ENCODE results near the gene PDK1. TPM values are rescaled to one million over a fixed set of nuclear protein-coding genes. Genes with fewer than 3 reads are reported as not detected.
A peak's percentile ranks its signal among the peaks of the same experiment; 100 is the strongest.

The PDK1 gene
- polyA plus RNA-seq, 2 of the 4 experiments (the other 2 are of a cell fraction) = 1.2 to 12.9 TPM

DNA sequence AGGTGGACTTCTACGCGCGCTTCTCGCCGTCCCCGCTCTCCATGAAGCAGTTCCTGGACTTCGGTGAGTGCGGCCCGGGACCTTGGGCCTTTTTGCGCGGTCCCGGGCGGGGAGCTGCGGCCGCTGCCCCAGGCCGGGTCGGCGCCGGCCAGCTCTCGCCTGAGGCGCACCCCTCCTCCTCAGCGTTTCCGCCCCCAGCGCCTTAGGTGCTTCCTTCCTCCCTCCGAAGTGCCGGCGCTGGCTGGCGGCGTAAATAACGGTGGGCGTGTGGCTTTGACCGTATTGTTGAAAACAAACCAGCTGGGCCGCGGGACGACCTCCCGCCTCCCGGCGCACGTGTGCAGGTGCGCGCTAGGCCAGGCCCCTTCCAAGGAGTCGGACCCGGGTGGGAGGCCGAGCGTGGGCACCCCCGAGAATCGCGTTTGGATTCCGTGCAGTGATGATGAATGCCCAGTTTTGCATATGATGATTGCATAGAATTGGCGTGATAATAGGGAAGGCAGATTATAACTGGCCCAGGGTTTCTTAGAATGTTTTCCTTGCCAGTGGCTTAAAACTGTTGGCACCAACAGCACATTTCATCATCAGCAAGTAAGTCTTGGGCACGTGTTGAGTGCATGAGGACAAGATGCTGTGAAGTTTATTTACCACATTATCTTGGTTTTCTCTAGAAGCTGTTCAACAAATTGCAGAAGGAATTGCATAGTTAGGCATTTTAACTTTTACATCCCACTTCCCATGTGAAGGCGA, 569 bp downstream of the PDK1 start:
- H3K27ac ChIP-seq = peak overlapping the region; percentile 78 to 87
- ChIA-PET POLR2A (interaction anchor here (1.0 to 1.4 kb wide), 2 partner anchors 10 to 154 kb away, joined by 3 to 5 read pairs; no protein-coding TSS in a partner anchor), CTCF (interaction anchor here (0.9 to 1.5 kb wide), 3 partner anchors 16 to 154 kb away, joined by 3 to 4 read pairs (median 3); no protein-coding TSS in a partner anchor)
- peaks cover 15% of the 10 kb centered on the region for H3K4me1 ChIP-seq
- FAIRE-seq (no peak), ATAC-seq (peak; percentile 72 to 73), DNase-seq (ENCODE audit: low read depth in 1 of 2, low spot score in 1 of 2) (peak; percentile 13 to 49)
- 5% methylated on average over 24 of the region's 52 CpGs for WGBS (ENCODE audit: missing lambda C conversion rate)
- no peaks in the 10 kb centered on the region for H3K9me3 ChIP-seq
- H3K4me2 ChIP-seq = peak overlapping the region; percentile 81
- TF ChIP-seq MAFK (IDR thresholded peaks at IDR 0.05; ENCODE audit: partially characterized antibody) (no peak), NR3C1 (IDR thresholded peaks at IDR 0.05) (no peak), E2F6 (IDR thresholded peaks at IDR 0.05; ENCODE audit: borderline replicate concordance, low read depth) (peak; percentile 42; the same call in 1 of the 2 replicates), BHLHE40 (IDR thresholded peaks at IDR 0.05; ENCODE audit: low read depth, low read length) (0 out of 2 replicates have a peak, but pooled peaks have one; percentile 16), GATA3 (IDR thresholded peaks at IDR 0.05; ENCODE audit: borderline replicate concordance) (no peak), POLR2AphosphoS2 (conservative IDR thresholded peaks at IDR 0.05; ENCODE audit: low read length) (no peak), SREBF2 (IDR thresholded peaks at IDR 0.05) (no peak), KDM1A (IDR thresholded peaks at IDR 0.05; ENCODE audit: low read depth) (no peak), USF2 (IDR thresholded peaks at IDR 0.05) (peak; percentile 29; the same call in 1 of the 2 replicates), REST (IDR thresholded peaks at IDR 0.05) (0 out of 2 replicates have a peak, but pooled peaks have one; percentile 22), PHF8 (IDR thresholded peaks at IDR 0.05; ENCODE audit: borderline replicate concordance, low read depth) (peak; percentile 82), TFCP2L1 (CRISPR knock-in tag; IDR thresholded peaks at IDR 0.05) (no peak), ZNF302 (CRISPR knock-in tag; IDR thresholded peaks at IDR 0.05) (no peak), MYC (IDR thresholded peaks at IDR 0.05; ENCODE audit: borderline replicate concordance, low read length) (peak; percentile 48; the same call in 1 of the 2 replicates), EP300 (IDR thresholded peaks at IDR 0.05) (no peak)
- TF ChIP-seq, protein P1, sequence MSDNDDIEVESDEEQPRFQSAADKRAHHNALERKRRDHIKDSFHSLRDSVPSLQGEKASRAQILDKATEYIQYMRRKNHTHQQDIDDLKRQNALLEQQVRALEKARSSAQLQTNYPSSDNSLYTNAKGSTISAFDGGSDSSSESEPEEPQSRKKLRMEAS (IDR thresholded peaks at IDR 0.05) = peak; percentile 84
- peak overlapping the region; percentile 91 for H3K4me3 ChIP-seq

DNA sequence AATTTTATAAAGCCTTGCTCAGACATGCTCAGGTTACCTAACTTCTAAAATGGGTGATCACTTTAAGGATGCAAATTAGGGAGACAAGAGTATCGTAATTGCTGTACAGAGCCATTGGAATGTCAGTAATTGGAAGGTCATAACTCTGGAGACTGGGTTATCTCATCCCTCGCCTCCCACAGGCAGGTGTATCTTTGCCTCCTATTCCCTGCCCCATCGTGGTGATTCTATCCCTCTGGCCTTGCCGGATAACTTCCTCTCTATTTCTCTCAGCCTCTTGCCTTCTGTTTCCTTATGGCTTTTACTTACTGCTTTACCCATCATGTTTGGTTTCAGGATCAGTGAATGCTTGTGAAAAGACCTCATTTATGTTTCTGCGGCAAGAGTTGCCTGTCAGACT, 2.5 kb downstream of the PDK1 start:
- FAIRE-seq (no peak), ATAC-seq (no peak), DNase-seq (ENCODE audit: low read depth in 1 of 2, low spot score in 1 of 2) (no peak)
- no peak overlapping the region for H3K4me2 ChIP-seq
- POLR2A ChIA-PET = no interaction called here
- 88% methylated on average over 5 of the region's 5 CpGs for WGBS (ENCODE audit: missing lambda C conversion rate)
- CTCF ChIA-PET = interaction anchor here (1.4 kb wide), 1 partner anchor 152 kb away, joined by 3 read pairs; no protein-coding TSS in a partner anchor
- H3K27ac ChIP-seq = no peak overlapping the region
- H3K4me3 ChIP-seq = no peak overlapping the region
- no peaks in the 10 kb centered on the region for H3K9me3 ChIP-seq
- peaks cover 15% of the 10 kb centered on the region for H3K4me1 ChIP-seq
- TF ChIP-seq KDM1A (IDR thresholded peaks at IDR 0.05; ENCODE audit: low read depth) (no peak), NR3C1 (IDR thresholded peaks at IDR 0.05) (no peak), MAZ (IDR thresholded peaks at IDR 0.05; ENCODE audit: borderline replicate concordance, low read depth, low read length) (no peak), ATOH8 (CRISPR knock-in tag; IDR thresholded peaks at IDR 0.05; ENCODE audit: low read depth) (no peak), JUNB (IDR thresholded peaks at IDR 0.05) (no peak), NPAS2 (CRISPR knock-in tag; IDR thresholded peaks at IDR 0.05; ENCODE audit: borderline replicate concordance) (no peak), HEYL (CRISPR knock-in tag; IDR thresholded peaks at IDR 0.05) (no peak), RNF2 (IDR thresholded peaks at IDR 0.05; ENCODE audit: borderline replicate concordance, low read depth) (no peak), SREBF2 (IDR thresholded peaks at IDR 0.05) (no peak), ZSCAN20 (CRISPR knock-in tag; IDR thresholded peaks at IDR 0.05) (no peak)
- TF ChIP-seq, protein P2, sequence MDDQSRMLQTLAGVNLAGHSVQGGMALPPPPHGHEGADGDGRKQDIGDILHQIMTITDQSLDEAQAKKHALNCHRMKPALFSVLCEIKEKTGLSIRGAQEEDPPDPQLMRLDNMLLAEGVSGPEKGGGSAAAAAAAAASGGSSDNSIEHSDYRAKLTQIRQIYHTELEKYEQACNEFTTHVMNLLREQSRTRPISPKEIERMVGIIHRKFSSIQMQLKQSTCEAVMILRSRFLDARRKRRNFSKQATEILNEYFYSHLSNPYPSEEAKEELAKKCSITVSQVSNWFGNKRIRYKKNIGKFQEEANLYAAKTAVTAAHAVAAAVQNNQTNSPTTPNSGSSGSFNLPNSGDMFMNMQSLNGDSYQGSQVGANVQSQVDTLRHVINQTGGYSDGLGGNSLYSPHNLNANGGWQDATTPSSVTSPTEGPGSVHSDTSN (IDR thresholded peaks at IDR 0.05) = no peak
- TF ChIP-seq, protein P1 (IDR thresholded peaks at IDR 0.05) = no peak
- TF ChIP-seq, protein P3, sequence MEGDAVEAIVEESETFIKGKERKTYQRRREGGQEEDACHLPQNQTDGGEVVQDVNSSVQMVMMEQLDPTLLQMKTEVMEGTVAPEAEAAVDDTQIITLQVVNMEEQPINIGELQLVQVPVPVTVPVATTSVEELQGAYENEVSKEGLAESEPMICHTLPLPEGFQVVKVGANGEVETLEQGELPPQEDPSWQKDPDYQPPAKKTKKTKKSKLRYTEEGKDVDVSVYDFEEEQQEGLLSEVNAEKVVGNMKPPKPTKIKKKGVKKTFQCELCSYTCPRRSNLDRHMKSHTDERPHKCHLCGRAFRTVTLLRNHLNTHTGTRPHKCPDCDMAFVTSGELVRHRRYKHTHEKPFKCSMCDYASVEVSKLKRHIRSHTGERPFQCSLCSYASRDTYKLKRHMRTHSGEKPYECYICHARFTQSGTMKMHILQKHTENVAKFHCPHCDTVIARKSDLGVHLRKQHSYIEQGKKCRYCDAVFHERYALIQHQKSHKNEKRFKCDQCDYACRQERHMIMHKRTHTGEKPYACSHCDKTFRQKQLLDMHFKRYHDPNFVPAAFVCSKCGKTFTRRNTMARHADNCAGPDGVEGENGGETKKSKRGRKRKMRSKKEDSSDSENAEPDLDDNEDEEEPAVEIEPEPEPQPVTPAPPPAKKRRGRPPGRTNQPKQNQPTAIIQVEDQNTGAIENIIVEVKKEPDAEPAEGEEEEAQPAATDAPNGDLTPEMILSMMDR (IDR thresholded peaks at IDR 0.05) = no peak

Data from A549 (cell line).